Midbrain (tissue), 1 donor: ENCODE results near the gene ANKRD18B.
"Not testable (repeated sequence)": the region's sequence is repeated elsewhere in the genome, so short reads cannot be mapped to it uniquely, and the experiment has no call there.

Experiments used
- DNase-seq: peaks from one replicate; lab custom pipeline; 2025; lab: John Stamatoyannopoulos, UW

Gene ANKRD18B

GRCh38 chr9:33535541-33535940 lies 11.5 kb downstream of the ANKRD18B start:
- DNase-seq, result no peak

- DNase-seq, result not testable (repeated sequence)
Measured at GRCh38 chr9:33543463-33543862, 19.4 kb downstream of the ANKRD18B start.

GRCh38 chr9:33545715-33546114 lies 21.7 kb downstream of the ANKRD18B start:
- DNase-seq, result not testable (repeated sequence)

GRCh38 chr9:33548816-33549215 lies 24.8 kb downstream of the ANKRD18B start:
- not testable (repeated sequence) for DNase-seq

- DNase-seq, result not testable (repeated sequence)
Measured at GRCh38 chr9:33549418-33549817, 25.4 kb downstream of the ANKRD18B start.

- DNase-seq, result not testable (repeated sequence)
Measured at GRCh38 chr9:33551183-33551582, 27.1 kb downstream of the ANKRD18B start.

GRCh38 chr9:33552315-33552725 lies 28.3 kb downstream of the ANKRD18B start:
- DNase-seq, result not testable (repeated sequence)

GRCh38 chr9:33560217-33560616 lies 36.2 kb downstream of the ANKRD18B start:
- not testable (repeated sequence) for DNase-seq

GRCh38 chr9:33562196-33562595 lies 38.1 kb downstream of the ANKRD18B start:
- not testable (repeated sequence) for DNase-seq

- not testable (repeated sequence) for DNase-seq
Measured at GRCh38 chr9:33567776-33568175, 43.7 kb downstream of the ANKRD18B start.

- DNase-seq, result not testable (repeated sequence)
Measured at GRCh38 chr9:33577786-33578185, 53.7 kb downstream of the ANKRD18B start.

GRCh38 chr9:33579996-33580395 lies 55.9 kb downstream of the ANKRD18B start:
- not testable (repeated sequence) for DNase-seq

- DNase-seq, result not testable (repeated sequence)
Measured at GRCh38 chr9:33582686-33583085, 58.6 kb downstream of the ANKRD18B start.

- not testable (repeated sequence) for DNase-seq
Measured at GRCh38 chr9:33586128-33586527, 62.1 kb downstream of the ANKRD18B start.

GRCh38 chr9:33587799-33588198 lies 63.7 kb downstream of the ANKRD18B start:
- not testable (repeated sequence) for DNase-seq

- not testable (repeated sequence) for DNase-seq
Measured at GRCh38 chr9:33588876-33589275, 64.8 kb downstream of the ANKRD18B start.

- DNase-seq, result not testable (repeated sequence)
Measured at GRCh38 chr9:33590857-33591256, 66.8 kb downstream of the ANKRD18B start.

GRCh38 chr9:33596974-33597373 lies 72.9 kb downstream of the ANKRD18B start:
- not testable (repeated sequence) for DNase-seq

- DNase-seq, result not testable (repeated sequence)
Measured at GRCh38 chr9:33597386-33597785, 73.3 kb downstream of the ANKRD18B start.

- DNase-seq, result not testable (repeated sequence)
Measured at GRCh38 chr9:33598796-33599379, 74.8 kb downstream of the ANKRD18B start.

- not testable (repeated sequence) for DNase-seq
Measured at GRCh38 chr9:33600911-33601310, 76.9 kb downstream of the ANKRD18B start.

- DNase-seq, result not testable (repeated sequence)
Measured at GRCh38 chr9:33604249-33604648, 80.2 kb downstream of the ANKRD18B start.

- DNase-seq, result not testable (repeated sequence)
Measured at GRCh38 chr9:33604936-33605335, 80.9 kb downstream of the ANKRD18B start.

GRCh38 chr9:33611358-33611757 lies 87.3 kb downstream of the ANKRD18B start:
- no peak for DNase-seq
